Neuron (in vitro differentiated cells): Measurements from ENCODE around the gene GHRH.

Experiments
- H2AFZ ChIP-seq: one replicate; pipeline ENCODE4 v1.6.1; 2013; ENCODE audit warnings: low read depth, mild to moderate bottlenecking, inconsistent platforms, low read length, moderate library complexity
- H3K27me3 ChIP-seq: one replicate; pipeline ENCODE4 v1.6.1; 2013; ENCODE audit warnings: low read length; ENCODE audit not compliant: insufficient read depth
- H3K36me3 ChIP-seq: one replicate; pipeline ENCODE4 v1.6.1; 2013; ENCODE audit warnings: low read length; ENCODE audit not compliant: insufficient read depth
- H3K4me1 ChIP-seq: one replicate; pipeline ENCODE4 v1.6.1; 2013; ENCODE audit warnings: low read length; ENCODE audit not compliant: insufficient read depth
- H3K4me3 ChIP-seq: 2 replicates; pipeline ENCODE4 v1.5.1; 2013; ENCODE audit warnings: mild to moderate bottlenecking, low read length, moderate library complexity
- H3K9me3 ChIP-seq: one replicate; pipeline ENCODE4 v1.6.1; 2013; ENCODE audit warnings: low read length

The GHRH gene

DNA sequence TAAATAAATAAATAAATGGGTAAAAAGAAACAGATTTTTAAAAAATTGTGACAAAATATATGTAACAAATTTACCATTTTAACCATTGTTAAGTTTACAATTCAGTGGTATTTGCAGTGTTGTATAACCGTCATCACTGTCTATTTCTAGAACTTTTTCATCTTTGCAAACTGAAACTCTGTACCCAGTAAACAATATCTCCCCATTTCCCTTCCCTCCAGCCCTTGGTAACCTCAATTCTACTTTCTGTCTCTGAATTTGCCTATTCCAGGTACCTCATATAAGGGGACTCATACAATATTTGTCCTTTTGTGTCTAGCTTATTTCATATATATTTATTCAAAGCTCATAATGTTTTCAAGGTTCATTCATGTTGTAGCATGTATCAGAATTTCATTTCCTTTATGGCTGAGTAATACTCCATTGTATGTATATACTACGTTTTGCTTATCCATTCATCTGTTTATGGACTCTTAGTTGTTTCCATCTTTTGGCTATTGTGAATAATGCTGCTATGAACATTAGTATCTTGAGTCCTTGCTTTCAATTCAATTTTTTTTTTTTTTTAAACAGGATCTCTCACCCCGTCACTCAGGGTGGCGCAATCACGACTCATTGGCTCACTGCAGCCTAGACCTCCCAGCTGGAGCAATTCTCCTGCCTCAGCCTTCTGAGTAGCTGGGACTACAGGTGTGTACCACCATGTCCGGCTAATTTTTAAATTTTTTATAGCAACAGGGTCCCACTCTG is 36.8 kb upstream of the GHRH start:
- peaks cover 4% of the 10 kb centered on the region for H3K4me1 ChIP-seq
- H2AFZ ChIP-seq = no peak overlapping the region
- peaks cover 3% of the 10 kb centered on the region for H3K9me3 ChIP-seq
- no peak overlapping the region for H3K4me3 ChIP-seq
- no peaks in the 10 kb centered on the region for H3K27me3 ChIP-seq
- peaks cover 20% of the 10 kb centered on the region for H3K36me3 ChIP-seq

DNA sequence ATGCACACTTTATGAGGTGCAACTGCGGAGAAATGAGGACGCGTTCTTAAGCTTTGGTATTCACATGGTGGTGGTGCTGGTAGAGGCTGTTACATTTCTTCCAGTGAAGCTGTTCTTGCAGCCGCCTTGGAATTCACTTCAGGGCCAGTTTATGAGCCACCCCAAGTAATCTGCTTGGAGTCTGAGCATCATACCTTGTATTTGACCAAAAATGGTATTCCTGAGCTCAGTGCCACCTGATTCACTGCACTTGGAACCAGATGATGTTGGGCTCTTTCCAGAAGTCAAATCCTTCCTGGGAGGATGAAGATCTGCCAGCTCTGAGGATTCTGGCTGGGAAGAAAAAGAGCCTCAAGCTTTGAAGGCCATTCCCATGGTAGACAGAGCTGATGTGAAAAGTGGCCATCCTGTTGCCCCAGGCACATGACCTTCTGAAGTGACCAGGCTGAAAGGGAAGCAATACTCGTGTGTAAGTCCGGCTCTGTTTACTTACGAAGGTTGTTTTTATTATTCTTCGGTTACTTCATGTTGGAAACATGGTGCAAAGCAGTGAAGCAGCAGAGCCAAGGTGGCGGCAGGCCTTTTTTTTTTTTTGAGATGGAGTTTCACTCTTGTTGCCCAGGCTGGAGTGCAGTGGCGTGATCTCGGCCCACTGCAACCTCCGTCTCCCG is 35.6 kb upstream of the GHRH start:
- peaks cover 16% of the 10 kb centered on the region for H3K36me3 ChIP-seq

DNA sequence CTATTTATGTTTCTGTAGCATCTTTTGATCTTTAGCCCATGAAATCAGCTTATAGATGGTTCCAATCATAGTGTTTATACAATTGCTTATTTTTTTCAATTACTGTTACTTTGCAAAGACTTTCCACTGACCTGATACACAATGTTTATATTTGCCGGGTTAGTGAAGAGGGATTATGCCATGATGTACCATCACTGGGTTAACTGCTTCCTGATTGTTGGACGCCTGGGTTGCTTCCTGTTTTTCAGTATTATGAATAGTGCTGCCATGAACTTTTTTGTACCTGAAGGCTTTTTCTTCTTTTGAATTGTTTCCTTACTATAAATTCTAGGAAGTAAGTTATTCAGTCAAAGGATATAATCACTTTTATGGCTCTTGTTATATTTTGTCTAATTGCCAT is 34.8 kb upstream of the GHRH start:
- Histone ChIP-seq H3K36me3 (peaks cover 15% of the 10 kb centered on the region), H3K4me1 (peaks cover 4% of the 10 kb centered on the region), H3K27me3 (no peaks in the 10 kb centered on the region), H3K9me3 (peaks cover 4% of the 10 kb centered on the region), H3K4me3 (no peak overlapping the region), H2AFZ (no peak overlapping the region)

More for the DNA sequence above, 35.6 kb upstream of the GHRH start:
- H2AFZ ChIP-seq = no peak overlapping the region
- peaks cover 8% of the 10 kb centered on the region for H3K9me3 ChIP-seq
- H3K4me3 ChIP-seq = no peak overlapping the region
- no peaks in the 10 kb centered on the region for H3K27me3 ChIP-seq
- H3K4me1 ChIP-seq = peaks cover 4% of the 10 kb centered on the region

DNA sequence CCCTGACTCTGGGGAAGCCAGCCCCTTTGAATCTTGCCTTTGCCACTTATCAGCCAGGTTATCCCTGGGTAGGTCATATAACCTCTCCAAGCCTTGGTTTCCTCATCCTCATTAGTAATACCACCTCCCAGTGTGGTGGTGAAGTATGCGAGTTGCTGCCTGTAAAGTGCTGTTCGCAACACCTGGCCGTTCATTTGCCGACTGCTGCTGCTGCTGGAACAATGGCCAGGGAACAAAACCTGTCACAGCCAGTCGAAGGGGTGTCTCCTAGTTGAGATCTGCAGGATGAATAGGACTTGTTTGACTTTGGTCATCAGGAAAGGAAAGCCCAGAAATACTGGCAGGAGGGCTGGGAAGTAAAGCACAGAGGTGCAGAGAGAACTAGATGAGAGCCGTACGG is 34.0 kb upstream of the GHRH start:
- H3K9me3 ChIP-seq = peaks cover 4% of the 10 kb centered on the region
- peaks cover 15% of the 10 kb centered on the region for H3K36me3 ChIP-seq
- no peaks in the 10 kb centered on the region for H3K27me3 ChIP-seq
- no peak overlapping the region for H3K4me3 ChIP-seq
- H2AFZ ChIP-seq = no peak overlapping the region
- peaks cover 7% of the 10 kb centered on the region for H3K4me1 ChIP-seq

DNA sequence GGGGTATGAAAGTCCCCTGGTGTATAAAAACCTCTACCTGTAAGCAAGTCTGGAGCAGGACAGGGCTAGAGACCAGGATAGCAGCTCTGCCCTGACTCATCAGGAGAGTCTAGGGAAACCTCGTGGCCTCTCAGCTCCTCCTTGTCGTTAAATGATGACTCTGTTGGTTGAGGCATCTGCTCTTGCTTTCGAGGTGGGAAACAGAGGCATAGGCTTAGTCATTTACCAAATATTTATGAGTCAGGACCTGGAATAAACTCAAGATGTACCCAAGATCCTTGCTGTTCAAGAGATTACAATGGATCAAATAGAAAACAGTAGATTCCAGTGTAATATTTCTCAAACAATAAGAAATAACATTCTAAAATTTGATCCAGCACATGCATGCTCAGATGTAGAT is 33.4 kb upstream of the GHRH start:
- Histone ChIP-seq H3K9me3 (peaks cover 4% of the 10 kb centered on the region), H2AFZ (no peak overlapping the region), H3K27me3 (no peaks in the 10 kb centered on the region), H3K4me1 (peaks cover 10% of the 10 kb centered on the region), H3K4me3 (no peak overlapping the region), H3K36me3 (peaks cover 13% of the 10 kb centered on the region)

DNA sequence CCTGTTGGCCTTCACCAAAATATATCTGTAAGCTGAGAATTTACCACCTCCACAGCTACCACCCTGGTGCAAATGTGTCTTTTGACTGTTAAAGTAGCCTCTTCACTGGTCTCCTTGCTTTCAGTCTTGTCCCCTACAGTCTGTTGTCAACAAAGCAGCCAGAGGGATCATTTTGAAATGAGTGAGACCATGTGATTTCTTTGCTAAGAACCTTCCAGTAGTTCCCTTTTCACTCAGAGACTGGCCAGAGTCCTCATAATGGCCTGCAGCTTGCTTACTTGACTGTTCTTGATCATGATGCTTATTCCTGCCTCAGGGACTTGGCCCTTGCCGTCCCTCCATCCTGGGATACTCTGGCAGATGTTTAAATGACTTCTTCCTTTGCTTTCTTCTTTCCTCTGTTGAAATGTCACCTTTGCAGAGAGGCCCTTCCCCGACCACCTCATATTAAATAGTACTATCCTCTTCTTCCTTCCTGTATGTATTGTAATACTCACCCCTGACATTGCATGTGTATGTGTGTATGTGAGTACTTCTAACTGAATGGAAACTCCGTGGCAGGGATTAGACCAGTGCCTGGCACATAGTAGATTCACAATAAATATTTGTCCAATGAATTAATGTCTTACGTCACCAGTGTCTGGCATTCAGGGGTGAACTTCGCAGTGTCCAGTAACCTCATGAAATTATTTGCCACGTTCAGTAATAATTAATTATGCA is 32.8 kb upstream of the GHRH start:
- no peak overlapping the region for H2AFZ ChIP-seq
- H3K27me3 ChIP-seq = no peaks in the 10 kb centered on the region
- H3K4me3 ChIP-seq = no peak overlapping the region
- H3K36me3 ChIP-seq = peaks cover 11% of the 10 kb centered on the region
- peaks cover 4% of the 10 kb centered on the region for H3K9me3 ChIP-seq
- peaks cover 12% of the 10 kb centered on the region for H3K4me1 ChIP-seq

DNA sequence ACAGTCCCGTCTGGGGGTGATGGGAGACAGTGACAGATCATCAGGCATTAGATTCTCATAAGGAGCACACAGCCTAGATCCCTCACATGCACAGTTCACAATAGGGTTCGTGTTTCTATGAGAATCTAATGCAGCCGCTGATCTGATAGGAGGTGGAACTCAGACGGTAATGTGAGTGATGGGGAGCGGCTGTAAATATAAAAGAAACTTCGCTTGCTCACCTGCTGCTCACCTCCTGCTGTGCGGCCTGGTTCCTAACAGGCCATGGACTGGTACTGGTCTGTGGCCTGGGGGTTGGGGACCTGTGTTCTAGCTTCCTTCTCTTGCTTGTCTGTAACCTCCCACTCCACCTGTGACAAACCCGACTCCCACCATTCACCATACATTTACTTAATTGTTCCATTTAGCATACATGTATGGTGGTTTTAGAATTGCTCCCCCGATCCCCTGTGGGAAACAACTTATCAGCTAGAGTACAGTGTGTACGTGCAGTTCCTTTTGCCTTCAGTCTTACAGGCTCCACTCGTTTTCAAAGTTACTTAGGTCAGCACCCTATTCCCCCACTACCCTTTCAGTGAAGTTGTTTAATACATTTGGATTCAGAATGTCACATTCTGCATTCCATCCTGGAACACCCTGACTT is 31.8 kb upstream of the GHRH start:
- Histone ChIP-seq H3K4me3 (no peak overlapping the region), H3K36me3 (peaks cover 10% of the 10 kb centered on the region), H3K9me3 (peaks cover 4% of the 10 kb centered on the region), H2AFZ (no peak overlapping the region), H3K27me3 (no peaks in the 10 kb centered on the region), H3K4me1 (peaks cover 15% of the 10 kb centered on the region)

DNA sequence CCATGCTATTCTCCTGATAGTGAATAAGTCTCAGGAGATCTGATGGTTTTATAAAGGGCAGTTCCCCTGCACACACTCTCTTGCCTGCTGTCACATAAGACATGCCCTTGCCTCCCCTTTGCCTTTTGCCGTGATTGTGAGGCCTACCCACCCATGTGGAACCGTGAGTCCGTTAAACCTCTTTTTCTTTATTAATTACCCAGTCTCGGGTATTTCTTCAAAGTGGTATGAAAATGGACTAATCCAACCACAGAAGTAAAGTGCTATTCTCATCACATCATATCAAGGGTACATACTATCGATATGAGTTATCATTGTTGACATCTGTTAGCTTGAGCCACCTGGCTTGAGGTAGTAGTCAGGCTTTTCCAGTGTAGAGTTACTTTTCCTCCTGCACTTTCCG is 30.1 kb upstream of the GHRH start:
- H2AFZ ChIP-seq = no peak overlapping the region
- peaks cover 10% of the 10 kb centered on the region for H3K36me3 ChIP-seq
- H3K4me3 ChIP-seq = no peak overlapping the region
- H3K27me3 ChIP-seq = no peaks in the 10 kb centered on the region
- H3K9me3 ChIP-seq = peaks cover 4% of the 10 kb centered on the region
- peaks cover 15% of the 10 kb centered on the region for H3K4me1 ChIP-seq

DNA sequence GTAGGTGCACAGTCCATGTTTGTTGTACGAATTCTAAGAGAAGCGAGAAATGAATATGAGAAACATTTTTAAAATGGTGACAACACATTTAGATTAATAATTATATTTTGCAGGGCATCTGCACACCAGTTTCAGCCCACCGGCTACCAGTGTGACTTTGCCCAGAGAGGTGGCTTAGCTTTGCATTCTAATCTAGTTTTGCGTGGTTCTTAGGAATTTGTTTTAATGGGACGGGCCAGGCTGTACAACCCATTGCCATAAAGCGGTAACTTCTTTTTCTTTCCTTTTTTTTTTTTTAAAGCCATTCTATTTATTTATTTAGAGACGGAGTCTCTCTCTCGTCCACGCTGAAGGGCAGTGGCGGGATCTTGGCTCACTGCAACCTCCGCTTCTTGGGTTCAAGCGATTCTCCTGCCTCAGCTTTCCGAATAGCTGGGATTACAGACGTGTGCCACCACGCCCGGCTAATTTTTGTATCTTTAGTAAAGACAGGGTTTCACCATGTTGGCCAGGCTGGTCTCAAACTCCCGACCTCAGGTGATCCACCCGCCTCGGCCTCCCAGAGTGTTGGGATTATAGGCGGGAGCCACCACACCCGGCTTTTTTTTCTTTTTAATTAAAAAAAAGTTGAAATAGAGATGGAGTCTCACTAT is 28.7 kb upstream of the GHRH start:
- H3K4me1 ChIP-seq = peaks cover 17% of the 10 kb centered on the region
- H2AFZ ChIP-seq = peak overlapping the region; percentile 62
- H3K36me3 ChIP-seq = peaks cover 10% of the 10 kb centered on the region
- H3K27me3 ChIP-seq = no peaks in the 10 kb centered on the region
- peaks cover 4% of the 10 kb centered on the region for H3K9me3 ChIP-seq
- H3K4me3 ChIP-seq = peak overlapping the region; percentile 87

- no peak overlapping the region for H2AFZ ChIP-seq
- no peaks in the 10 kb centered on the region for H3K27me3 ChIP-seq
- H3K9me3 ChIP-seq = peaks cover 4% of the 10 kb centered on the region
- H3K36me3 ChIP-seq = peaks cover 10% of the 10 kb centered on the region
- no peak overlapping the region for H3K4me3 ChIP-seq
- H3K4me1 ChIP-seq = peaks cover 17% of the 10 kb centered on the region
These were observed 26.5 kb upstream of the GHRH start for GRCh38 chr20:37288091-37288490.

DNA sequence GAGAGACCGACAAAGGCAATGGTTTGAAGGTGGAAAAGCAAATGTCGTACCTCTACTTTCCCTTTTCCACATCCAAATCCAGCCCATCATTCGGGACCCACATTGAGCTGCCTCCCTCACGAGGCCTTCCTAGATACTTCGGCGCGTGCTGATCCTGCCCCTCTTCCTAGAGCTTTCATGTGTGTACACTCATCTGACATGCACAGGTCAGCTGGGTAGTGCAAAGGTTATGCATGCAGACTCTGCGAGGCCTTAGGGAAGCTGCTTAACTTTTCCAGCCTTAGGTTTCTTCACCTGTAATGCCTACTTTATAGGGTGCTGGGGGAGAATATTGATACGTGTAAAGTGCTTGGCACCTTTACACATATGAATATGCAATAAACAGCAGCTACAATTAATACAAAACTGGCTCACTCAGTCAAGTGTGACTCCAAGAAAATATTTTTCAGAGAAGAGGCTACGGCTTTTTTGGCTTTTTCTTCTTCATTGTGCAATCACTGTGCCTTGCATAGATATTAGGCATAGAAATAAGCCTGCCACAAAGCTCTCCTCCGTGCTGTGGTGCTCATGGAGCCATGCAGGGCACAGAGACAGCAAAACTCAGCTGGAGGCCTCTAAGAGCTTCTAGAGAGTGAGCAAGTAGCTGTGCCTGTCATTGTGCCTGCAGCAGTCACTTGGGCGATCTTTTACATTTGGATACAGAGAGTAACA is 24.2 kb upstream of the GHRH start:
- Histone ChIP-seq H3K9me3 (no peaks in the 10 kb centered on the region), H3K27me3 (no peaks in the 10 kb centered on the region), H3K4me1 (peaks cover 17% of the 10 kb centered on the region), H2AFZ (no peak overlapping the region), H3K36me3 (no peaks in the 10 kb centered on the region), H3K4me3 (no peak overlapping the region)

GRCh38 chr20:37284691-37285161 is 23.1 kb upstream of the GHRH start:
- Histone ChIP-seq H3K9me3 (no peaks in the 10 kb centered on the region), H3K36me3 (no peaks in the 10 kb centered on the region)

More at GRCh38 chr20:37284691-37285161, 23.1 kb upstream of the GHRH start:
- peaks cover 15% of the 10 kb centered on the region for H3K4me1 ChIP-seq
- H3K27me3 ChIP-seq = no peaks in the 10 kb centered on the region
- no peak overlapping the region for H2AFZ ChIP-seq
- H3K4me3 ChIP-seq = no peak overlapping the region
